ENCODE results near the gene SCT. TPM values are rescaled to one million over a fixed set of nuclear protein-coding genes. Genes with fewer than 3 reads are reported as not detected.

Gene SCT
- total and polyA plus RNA-seq, 2 donors (not counting 3 experiments of a cell fraction or from before 2014, with no cell fraction given) = not detected

DNA sequence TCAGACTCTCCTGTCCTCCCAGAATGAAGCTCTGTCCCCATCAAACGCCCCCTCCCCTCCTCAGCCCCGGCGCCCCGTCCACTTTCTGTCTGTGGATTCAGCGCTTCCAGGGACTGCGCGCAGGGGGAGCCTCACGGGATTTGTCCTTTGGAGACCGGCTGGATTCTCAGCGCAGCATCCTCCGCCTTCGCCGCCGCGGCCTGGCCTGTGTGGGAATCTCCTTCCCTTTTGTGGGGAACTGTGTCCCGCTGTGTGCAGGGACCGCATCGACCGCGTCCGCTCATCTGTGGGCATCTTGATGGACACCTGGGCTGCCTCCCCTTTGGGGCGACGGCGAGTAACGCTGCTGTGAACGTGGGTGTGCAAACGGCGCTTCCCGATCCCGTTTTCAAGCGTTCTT is 1.1 kb upstream of the SCT start:
- peak; percentile 45 for TF ChIP-seq EZH2 (IDR thresholded peaks at IDR 0.05; ENCODE audit: borderline replicate concordance, low read depth, low read length, severe bottlenecking)
- no peak for TF ChIP-seq GATA2 (IDR thresholded peaks at IDR 0.05; ENCODE audit: insufficient read depth, insufficient read length, low read depth, low read length)
- Histone ChIP-seq H3K79me2 (ENCODE audit: control insufficient read depth, insufficient read depth, low read length) (no peaks in the 10 kb centered on the region), H3K4me1 (ENCODE audit: control insufficient read depth, extremely low read depth, insufficient read depth, low read length) (no peaks in the 10 kb centered on the region), H3K9me1 (replicated peaks; ENCODE audit: control insufficient read depth, extremely low read depth, insufficient read depth, low read length) (no peaks in the 10 kb centered on the region), H3K27ac (ENCODE audit: insufficient read depth, low read depth, low read length) (no peak overlapping the region), H3K36me3 (ENCODE audit: control insufficient read depth in 2 of 2, extremely low read depth in 1 of 2, insufficient read depth in 2 of 2, low read length in 2 of 2) (no peaks in the 10 kb centered on the region), H4K20me1 (replicated peaks; ENCODE audit: control insufficient read depth, extremely low read depth, insufficient read depth, low read length) (no peaks in the 10 kb centered on the region), H3K4me2 (ENCODE audit: insufficient read depth, low read length) (no peak overlapping the region), H2AFZ (ENCODE audit: low read depth, low read length) (no peak overlapping the region), H3K9me3 (replicated peaks; ENCODE audit: control insufficient read depth, insufficient read depth, low read length) (no peaks in the 10 kb centered on the region), H3K9ac (replicated peaks; ENCODE audit: extremely low read depth, insufficient read depth, low read length) (no peak overlapping the region), H3K27me3 (ENCODE audit: control insufficient read depth in 2 of 2, insufficient read depth in 2 of 2, low read length in 2 of 2) (peaks cover 4 to 14% of the 10 kb centered on the region in 2 experiments), H3K4me3 (replicated peaks in 1 of 3; ENCODE audit: insufficient read depth in 1 of 3, low read depth in 1 of 3, low read length in 3 of 3) (no peak overlapping the region)
- no TSS peak for BruUV-seq (replicated peaks)
- ChIA-PET CTCF (interaction anchor here (0.8 kb wide), 1 partner anchor 19 kb away, joined by 3 read pairs; no protein-coding TSS in a partner anchor), POLR2A (no interaction called here)
- no peak for DNase-seq (ENCODE audit: low read depth, low spot score)
- dilution Hi-C loops (cut with MboI; ENCODE audit: extremely low pct_ligation_motif_present, low sequenced_read_pairs) = no loop called here
- FAIRE-seq = no peak
- intact Hi-C loops (cut with micrococcal nuclease) = no loop called here

DNA sequence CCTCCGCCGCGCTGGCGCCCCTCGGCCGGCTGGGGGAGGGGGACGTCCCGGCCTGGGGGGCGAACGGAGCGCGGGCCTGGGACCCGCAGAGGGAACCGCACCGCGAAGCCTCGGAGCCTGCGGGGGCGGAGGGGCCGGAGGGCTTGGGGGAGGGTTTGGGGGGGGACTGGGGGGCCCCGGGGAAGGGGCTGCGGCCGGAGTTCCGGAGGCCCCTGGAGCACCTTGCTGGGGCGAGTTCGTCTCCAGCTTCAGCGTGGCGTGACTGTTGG is 261 bp upstream of the SCT start:
- H3K9ac ChIP-seq (replicated peaks; ENCODE audit: extremely low read depth, insufficient read depth, low read length) = no peak overlapping the region
- DNase-seq (ENCODE audit: low read depth, low spot score) = no peak
- peaks cover 4 to 14% of the 10 kb centered on the region in 2 experiments for H3K27me3 ChIP-seq (ENCODE audit: control insufficient read depth in 2 of 2, insufficient read depth in 2 of 2, low read length in 2 of 2)
- no peaks in the 10 kb centered on the region for H3K9me1 ChIP-seq (replicated peaks; ENCODE audit: control insufficient read depth, extremely low read depth, insufficient read depth, low read length)
- no peaks in the 10 kb centered on the region for H3K36me3 ChIP-seq (ENCODE audit: control insufficient read depth in 2 of 2, extremely low read depth in 1 of 2, insufficient read depth in 2 of 2, low read length in 2 of 2)
- no peaks in the 10 kb centered on the region for H3K4me1 ChIP-seq (ENCODE audit: control insufficient read depth, extremely low read depth, insufficient read depth, low read length)
- H4K20me1 ChIP-seq (replicated peaks; ENCODE audit: control insufficient read depth, extremely low read depth, insufficient read depth, low read length) = no peaks in the 10 kb centered on the region
- no peaks in the 10 kb centered on the region for H3K9me3 ChIP-seq (replicated peaks; ENCODE audit: control insufficient read depth, insufficient read depth, low read length)
- H3K4me2 ChIP-seq (ENCODE audit: insufficient read depth, low read length) = no peak overlapping the region
- ChIA-PET CTCF (no interaction called here), POLR2A (no interaction called here)
- no TSS peak for BruUV-seq (replicated peaks)
- no peak overlapping the region for H2AFZ ChIP-seq (ENCODE audit: low read depth, low read length)
- TF ChIP-seq FOS (IDR thresholded peaks at IDR 0.05; ENCODE audit: borderline replicate concordance, insufficient read depth, low read length) = no peak
- no peak for TF ChIP-seq GATA2 (IDR thresholded peaks at IDR 0.05; ENCODE audit: insufficient read depth, insufficient read length, low read depth, low read length)
- no peak for TF ChIP-seq JUN (IDR thresholded peaks at IDR 0.05; ENCODE audit: borderline replicate concordance, insufficient read depth, insufficient read length, low read depth)
- TF ChIP-seq, protein P1, sequence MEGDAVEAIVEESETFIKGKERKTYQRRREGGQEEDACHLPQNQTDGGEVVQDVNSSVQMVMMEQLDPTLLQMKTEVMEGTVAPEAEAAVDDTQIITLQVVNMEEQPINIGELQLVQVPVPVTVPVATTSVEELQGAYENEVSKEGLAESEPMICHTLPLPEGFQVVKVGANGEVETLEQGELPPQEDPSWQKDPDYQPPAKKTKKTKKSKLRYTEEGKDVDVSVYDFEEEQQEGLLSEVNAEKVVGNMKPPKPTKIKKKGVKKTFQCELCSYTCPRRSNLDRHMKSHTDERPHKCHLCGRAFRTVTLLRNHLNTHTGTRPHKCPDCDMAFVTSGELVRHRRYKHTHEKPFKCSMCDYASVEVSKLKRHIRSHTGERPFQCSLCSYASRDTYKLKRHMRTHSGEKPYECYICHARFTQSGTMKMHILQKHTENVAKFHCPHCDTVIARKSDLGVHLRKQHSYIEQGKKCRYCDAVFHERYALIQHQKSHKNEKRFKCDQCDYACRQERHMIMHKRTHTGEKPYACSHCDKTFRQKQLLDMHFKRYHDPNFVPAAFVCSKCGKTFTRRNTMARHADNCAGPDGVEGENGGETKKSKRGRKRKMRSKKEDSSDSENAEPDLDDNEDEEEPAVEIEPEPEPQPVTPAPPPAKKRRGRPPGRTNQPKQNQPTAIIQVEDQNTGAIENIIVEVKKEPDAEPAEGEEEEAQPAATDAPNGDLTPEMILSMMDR (IDR thresholded peaks at IDR 0.05; ENCODE audit: extremely low read depth in 1 of 2, insufficient read depth in 1 of 2, low read depth in 1 of 2, low read length in 2 of 2) = no peak
- TF ChIP-seq, protein P2, sequence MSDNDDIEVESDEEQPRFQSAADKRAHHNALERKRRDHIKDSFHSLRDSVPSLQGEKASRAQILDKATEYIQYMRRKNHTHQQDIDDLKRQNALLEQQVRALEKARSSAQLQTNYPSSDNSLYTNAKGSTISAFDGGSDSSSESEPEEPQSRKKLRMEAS (IDR thresholded peaks at IDR 0.05; ENCODE audit: insufficient read depth, insufficient read length) = no peak
- no peak for TF ChIP-seq POLR2AphosphoS5 (IDR thresholded peaks at IDR 0.05; ENCODE audit: insufficient read depth, low read depth, low read length)
- no peak for TF ChIP-seq MYC (IDR thresholded peaks at IDR 0.05; ENCODE audit: low read depth, low read length)
- no peak for TF ChIP-seq EZH2 (IDR thresholded peaks at IDR 0.05; ENCODE audit: borderline replicate concordance, low read depth, low read length, severe bottlenecking)
- TF ChIP-seq POLR2A (IDR thresholded peaks at IDR 0.05; ENCODE audit: low read depth, low read length) = no peak
- no peak for FAIRE-seq
- intact Hi-C loops (cut with micrococcal nuclease) = no loop called here
- H3K79me2 ChIP-seq (ENCODE audit: control insufficient read depth, insufficient read depth, low read length) = no peaks in the 10 kb centered on the region
- dilution Hi-C loops (cut with MboI; ENCODE audit: extremely low pct_ligation_motif_present, low sequenced_read_pairs) = no loop called here
- no peak overlapping the region for H3K4me3 ChIP-seq (replicated peaks in 1 of 3; ENCODE audit: insufficient read depth in 1 of 3, low read depth in 1 of 3, low read length in 3 of 3)
- H3K27ac ChIP-seq (ENCODE audit: insufficient read depth, low read depth, low read length) = no peak overlapping the region

Measured in endothelial cell of umbilical vein (primary cell).